GM23338 (cell line): Measurements from ENCODE around the gene KIFC3. TPM values are rescaled to one million over a fixed set of nuclear protein-coding genes. Genes with fewer than 3 reads are reported as not detected.

Source experiments
- ATAC-seq: fragments of 200-7000 bp; cut with Tn5 transposase; 3 replicates; pipeline ENCODE4 v1.9.1; 2020
- DNase-seq: peaks from one replicate; pipeline ENCODE4 v3.0.0-alpha.2; 2015; ENCODE audit warnings: low spot score
- H2AFZ ChIP-seq: fragments of 200-600 bp; sonication (generic); 2 replicates; pipeline ENCODE4 v1.8.0; 2016; ENCODE audit warnings: antibody characterized with exemption, mild to moderate bottlenecking, moderate library complexity
- H3F3A ChIP-seq: fragments of 200-600 bp; sonication (generic); replicated peaks from 2 replicates; pipeline ENCODE4 v1.8.0; 2017; ENCODE audit warnings: antibody characterized with exemption, mixed run types, low read depth
- H3K27ac ChIP-seq: fragments of 200-600 bp; sonication (generic); 2 replicates; pipeline ENCODE4 v1.6.1; 2016; ENCODE audit warnings: low read depth
- H3K27me3 ChIP-seq: fragments of 200-600 bp; sonication (generic); 2 replicates; pipeline ENCODE4 v1.8.0; 2016; ENCODE audit warnings: mild to moderate bottlenecking, mixed run types, moderate library complexity; ENCODE audit not compliant: insufficient read depth
- H3K36me3 ChIP-seq: fragments of 200-600 bp; sonication (generic); 2 replicates; pipeline ENCODE4 v1.8.0; 2016; ENCODE audit warnings: mild to moderate bottlenecking; ENCODE audit not compliant: insufficient read depth
- H3K4me1 ChIP-seq: fragments of 200-600 bp; sonication (generic); 2 replicates; pipeline ENCODE4 v1.8.0; 2016; ENCODE audit warnings: mild to moderate bottlenecking, moderate library complexity; ENCODE audit not compliant: insufficient read depth
- H3K4me2 ChIP-seq: fragments of 200-600 bp; sonication (generic); 2 replicates; pipeline ENCODE4 v1.7.1; 2017; ENCODE audit warnings: mixed run types
- H3K4me3 ChIP-seq: fragments of 200-600 bp; sonication (generic); 2 replicates; pipeline ENCODE4 v1.6.1; 2016; ENCODE audit warnings: mixed run types
- H3K79me2 ChIP-seq: fragments of 200-600 bp; sonication (generic); replicated peaks from 2 replicates; pipeline ENCODE4 v1.8.0; 2017; ENCODE audit warnings: mild to moderate bottlenecking; ENCODE audit not compliant: insufficient read depth
- H3K9me2 ChIP-seq: fragments of 200-600 bp; sonication (generic); 2 replicates; pipeline ENCODE4 v1.8.0; 2017; ENCODE audit not compliant: insufficient read depth
- H4K20me1 ChIP-seq: fragments of 200-600 bp; sonication (generic); replicated peaks from 2 replicates; pipeline ENCODE4 v1.8.0; 2017; ENCODE audit warnings: mild to moderate bottlenecking; ENCODE audit not compliant: insufficient read depth
- H3K27ac Mint-ChIP-seq: 2 replicates; pipeline ENCODE4 v1.8.0; 2020; ENCODE audit warnings: inconsistent platforms, mild to moderate bottlenecking, moderate library complexity, mixed read lengths
- H3K27me3 Mint-ChIP-seq: 3 replicates; pipeline ENCODE4 v1.8.0; 2022; ENCODE audit warnings: low read depth, mild to moderate bottlenecking, moderate library complexity, mixed read lengths, inconsistent platforms; ENCODE audit not compliant: insufficient read depth, poor library complexity
- H3K36me3 Mint-ChIP-seq: 3 replicates; pipeline ENCODE4 v1.8.0; 2021; ENCODE audit warnings: low read depth, mild to moderate bottlenecking, inconsistent platforms, moderate library complexity, mixed read lengths
- H3K4me1 Mint-ChIP-seq: 3 replicates; pipeline ENCODE4 v1.8.0; 2020; ENCODE audit warnings: mild to moderate bottlenecking, inconsistent platforms, mixed read lengths
- H3K4me3 Mint-ChIP-seq: 3 replicates; pipeline ENCODE4 v1.8.0; 2021; ENCODE audit warnings: moderate library complexity, mild to moderate bottlenecking, inconsistent platforms, mixed read lengths
- H3K9me3 Mint-ChIP-seq: 3 replicates; pipeline ENCODE4 v1.8.0; 2020; ENCODE audit warnings: moderate library complexity, mild to moderate bottlenecking, inconsistent platforms, mixed read lengths
- CREB1 ChIP-seq: fragments of 250-450 bp; sonication (Bioruptor Pico); IDR thresholded peaks from 2 replicates; pipeline ENCODE4 v1.5.0; 2020; ENCODE audit warnings: low read depth, mild to moderate bottlenecking, moderate library complexity
- CTCF ChIP-seq, 2 experiments: fragments of 200-600 bp in 1 of 2; sonication (generic) in 1 of 2; conservative IDR thresholded peaks; 2 replicates each; pipeline versions ENCODE4 v1.5.1 to v1.6.1; 2016 to 2017; ENCODE audit warnings: antibody characterized with exemption in 2 of 2, low read depth in 2 of 2, mild to moderate bottlenecking in 2 of 2, moderate library complexity in 1 of 2
- EZH2 ChIP-seq: fragments of 200-600 bp; sonication (generic); IDR thresholded peaks from one replicate; pipeline ENCODE4 v1.8.0; 2017; ENCODE audit warnings: antibody characterized with exemption, mild to moderate bottlenecking, low read depth; ENCODE audit not compliant: unreplicated experiment
- POLR2AphosphoS5 ChIP-seq: IDR thresholded peaks from 2 replicates; pipeline ENCODE4 v1.6.1; 2016; ENCODE audit warnings: antibody characterized with exemption, low read depth
- REST ChIP-seq: IDR thresholded peaks from one replicate; pipeline ENCODE4 v1.6.1; 2018; ENCODE audit warnings: antibody characterized with exemption; ENCODE audit not compliant: unreplicated experiment
- STAT1 ChIP-seq: IDR thresholded peaks from one replicate; pipeline ENCODE4 v1.6.1; 2016; ENCODE audit warnings: antibody characterized with exemption; ENCODE audit not compliant: unreplicated experiment
- ZNF114 ChIP-seq: fragments of 250-450 bp; sonication (Bioruptor Pico); IDR thresholded peaks from 2 replicates; pipeline ENCODE4 v1.5.0; 2020; ENCODE audit warnings: mild to moderate bottlenecking, moderate library complexity
- polyA plus RNA-seq: library from polyadenylated mRNA; unstranded; fragments of >200 nt; fragmentation: Nextera tagmentation; extraction: Ambion mirVana; gene quantifications from 2 replicates; pipeline ENCODE4 v1.2.1, GENCODE V29; 2016
- total RNA-seq: library from RNA; depleted of rRNA; stranded (reverse); fragments of >200 nt; shearing (Covaris generic); gene quantifications from 2 replicates; pipeline ENCODE4 v1.2.3, GENCODE V29; 2014
- TF ChIP-seq, protein P1 (sequence below): fragments of 250-450 bp; sonication (Bioruptor Pico); IDR thresholded peaks from 2 replicates; pipeline ENCODE4 v1.5.0; 2020; ENCODE audit warnings: mild to moderate bottlenecking, moderate library complexity
- TF ChIP-seq, protein P2 (sequence below): IDR thresholded peaks from 2 replicates; pipeline ENCODE4 v1.6.1; 2016; ENCODE audit warnings: antibody characterized with exemption

KIFC3 gene
- total and polyA plus RNA-seq, 2 experiments from 2014 or later, result 4.4 to 12.5 TPM

DNA sequence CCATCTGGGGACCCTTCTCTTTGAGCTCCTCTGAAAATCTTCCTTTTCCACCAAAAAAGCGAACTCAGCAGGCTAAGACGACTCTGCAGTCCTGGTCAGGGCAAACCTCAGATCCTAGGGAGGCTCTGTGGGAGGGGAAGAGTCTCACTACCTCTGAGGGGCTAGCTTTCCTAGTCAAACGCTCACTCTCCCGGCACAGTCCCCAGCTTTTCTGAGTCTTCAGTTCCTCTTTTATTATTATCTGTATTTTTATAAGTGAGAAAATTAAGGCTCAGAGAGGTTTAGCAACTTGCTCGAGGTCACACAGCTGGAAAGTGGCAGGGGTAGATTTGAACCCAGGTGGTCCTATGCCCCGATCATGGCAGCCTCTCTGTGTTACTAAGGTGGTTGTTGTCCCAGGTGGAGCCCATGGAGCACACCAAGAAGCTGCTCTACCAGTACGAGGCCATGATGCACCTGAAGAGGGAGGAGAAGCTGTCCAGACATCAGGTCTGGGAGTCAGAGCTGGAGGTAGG, 75.8 kb downstream of the KIFC3 start:
- Histone ChIP-seq H3K79me2 (no peaks in the 10 kb centered on the region), H3K4me3 (no peak overlapping the region), H3K27ac (no peak overlapping the region), H3K27me3 (no peaks in the 10 kb centered on the region), H4K20me1 (no peaks in the 10 kb centered on the region), H3K4me1 (no peaks in the 10 kb centered on the region), H3K36me3 (no peaks in the 10 kb centered on the region), H3K9me2 (no peaks in the 10 kb centered on the region), H2AFZ (no peak overlapping the region), H3F3A (no peaks in the 10 kb centered on the region), H3K4me2 (no peak overlapping the region)
- TF ChIP-seq ZNF114 (CRISPR knock-in tag) (no peak), CTCF (conservative IDR thresholded peaks at IDR 0.05; ENCODE audit: low read depth in 2 of 2) (no peak), CREB1 (CRISPR knock-in tag) (no peak), POLR2AphosphoS5 (no peak), REST (no peak), EZH2 (no peak), STAT1 (no peak)
- TF ChIP-seq, protein P1, sequence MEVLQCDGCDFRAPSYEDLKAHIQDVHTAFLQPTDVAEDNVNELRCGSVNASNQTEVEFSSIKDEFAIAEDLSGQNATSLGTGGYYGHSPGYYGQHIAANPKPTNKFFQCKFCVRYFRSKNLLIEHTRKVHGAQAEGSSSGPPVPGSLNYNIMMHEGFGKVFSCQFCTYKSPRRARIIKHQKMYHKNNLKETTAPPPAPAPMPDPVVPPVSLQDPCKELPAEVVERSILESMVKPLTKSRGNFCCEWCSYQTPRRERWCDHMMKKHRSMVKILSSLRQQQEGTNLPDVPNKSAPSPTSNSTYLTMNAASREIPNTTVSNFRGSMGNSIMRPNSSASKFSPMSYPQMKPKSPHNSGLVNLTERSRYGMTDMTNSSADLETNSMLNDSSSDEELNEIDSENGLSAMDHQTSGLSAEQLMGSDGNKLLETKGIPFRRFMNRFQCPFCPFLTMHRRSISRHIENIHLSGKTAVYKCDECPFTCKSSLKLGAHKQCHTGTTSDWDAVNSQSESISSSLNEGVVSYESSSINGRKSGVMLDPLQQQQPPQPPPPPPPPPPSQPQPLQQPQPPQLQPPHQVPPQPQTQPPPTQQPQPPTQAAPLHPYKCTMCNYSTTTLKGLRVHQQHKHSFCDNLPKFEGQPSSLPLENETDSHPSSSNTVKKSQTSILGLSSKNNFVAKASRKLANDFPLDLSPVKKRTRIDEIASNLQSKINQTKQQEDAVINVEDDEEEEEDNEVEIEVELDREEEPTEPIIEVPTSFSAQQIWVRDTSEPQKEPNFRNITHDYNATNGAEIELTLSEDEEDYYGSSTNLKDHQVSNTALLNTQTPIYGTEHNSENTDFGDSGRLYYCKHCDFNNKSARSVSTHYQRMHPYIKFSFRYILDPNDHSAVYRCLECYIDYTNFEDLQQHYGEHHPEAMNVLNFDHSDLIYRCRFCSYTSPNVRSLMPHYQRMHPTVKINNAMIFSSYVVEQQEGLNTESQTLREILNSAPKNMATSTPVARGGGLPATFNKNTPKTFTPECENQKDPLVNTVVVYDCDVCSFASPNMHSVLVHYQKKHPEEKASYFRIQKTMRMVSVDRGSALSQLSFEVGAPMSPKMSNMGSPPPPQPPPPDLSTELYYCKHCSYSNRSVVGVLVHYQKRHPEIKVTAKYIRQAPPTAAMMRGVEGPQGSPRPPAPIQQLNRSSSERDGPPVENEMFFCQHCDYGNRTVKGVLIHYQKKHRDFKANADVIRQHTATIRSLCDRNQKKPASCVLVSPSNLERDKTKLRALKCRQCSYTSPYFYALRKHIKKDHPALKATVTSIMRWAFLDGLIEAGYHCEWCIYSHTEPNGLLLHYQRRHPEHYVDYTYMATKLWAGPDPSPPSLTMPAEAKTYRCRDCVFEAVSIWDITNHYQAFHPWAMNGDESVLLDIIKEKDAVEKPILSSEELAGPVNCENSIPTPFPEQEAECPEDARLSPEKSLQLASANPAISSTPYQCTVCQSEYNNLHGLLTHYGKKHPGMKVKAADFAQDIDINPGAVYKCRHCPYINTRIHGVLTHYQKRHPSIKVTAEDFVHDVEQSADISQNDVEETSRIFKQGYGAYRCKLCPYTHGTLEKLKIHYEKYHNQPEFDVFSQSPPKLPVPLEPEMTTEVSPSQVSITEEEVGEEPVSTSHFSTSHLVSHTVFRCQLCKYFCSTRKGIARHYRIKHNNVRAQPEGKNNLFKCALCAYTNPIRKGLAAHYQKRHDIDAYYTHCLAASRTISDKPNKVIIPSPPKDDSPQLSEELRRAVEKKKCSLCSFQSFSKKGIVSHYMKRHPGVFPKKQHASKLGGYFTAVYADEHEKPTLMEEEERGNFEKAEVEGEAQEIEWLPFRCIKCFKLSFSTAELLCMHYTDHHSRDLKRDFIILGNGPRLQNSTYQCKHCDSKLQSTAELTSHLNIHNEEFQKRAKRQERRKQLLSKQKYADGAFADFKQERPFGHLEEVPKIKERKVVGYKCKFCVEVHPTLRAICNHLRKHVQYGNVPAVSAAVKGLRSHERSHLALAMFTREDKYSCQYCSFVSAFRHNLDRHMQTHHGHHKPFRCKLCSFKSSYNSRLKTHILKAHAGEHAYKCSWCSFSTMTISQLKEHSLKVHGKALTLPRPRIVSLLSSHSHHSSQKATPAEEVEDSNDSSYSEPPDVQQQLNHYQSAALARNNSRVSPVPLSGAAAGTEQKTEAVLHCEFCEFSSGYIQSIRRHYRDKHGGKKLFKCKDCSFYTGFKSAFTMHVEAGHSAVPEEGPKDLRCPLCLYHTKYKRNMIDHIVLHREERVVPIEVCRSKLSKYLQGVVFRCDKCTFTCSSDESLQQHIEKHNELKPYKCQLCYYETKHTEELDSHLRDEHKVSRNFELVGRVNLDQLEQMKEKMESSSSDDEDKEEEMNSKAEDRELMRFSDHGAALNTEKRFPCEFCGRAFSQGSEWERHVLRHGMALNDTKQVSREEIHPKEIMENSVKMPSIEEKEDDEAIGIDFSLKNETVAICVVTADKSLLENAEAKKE (CRISPR knock-in tag), result no peak
- TF ChIP-seq, protein P2, sequence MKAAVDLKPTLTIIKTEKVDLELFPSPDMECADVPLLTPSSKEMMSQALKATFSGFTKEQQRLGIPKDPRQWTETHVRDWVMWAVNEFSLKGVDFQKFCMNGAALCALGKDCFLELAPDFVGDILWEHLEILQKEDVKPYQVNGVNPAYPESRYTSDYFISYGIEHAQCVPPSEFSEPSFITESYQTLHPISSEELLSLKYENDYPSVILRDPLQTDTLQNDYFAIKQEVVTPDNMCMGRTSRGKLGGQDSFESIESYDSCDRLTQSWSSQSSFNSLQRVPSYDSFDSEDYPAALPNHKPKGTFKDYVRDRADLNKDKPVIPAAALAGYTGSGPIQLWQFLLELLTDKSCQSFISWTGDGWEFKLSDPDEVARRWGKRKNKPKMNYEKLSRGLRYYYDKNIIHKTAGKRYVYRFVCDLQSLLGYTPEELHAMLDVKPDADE, result no peak
- DNase-seq, result no peak
- H3K27me3 Mint-ChIP-seq, result peaks cover 7% of the 10 kb centered on the region
- H3K4me1 Mint-ChIP-seq, result no peaks in the 10 kb centered on the region
- H3K36me3 Mint-ChIP-seq, result no peaks in the 10 kb centered on the region
- no peak for ATAC-seq
- no peak overlapping the region for H3K27ac Mint-ChIP-seq
- H3K4me3 Mint-ChIP-seq, result no peak overlapping the region
- no peaks in the 10 kb centered on the region for H3K9me3 Mint-ChIP-seq
